ENCODE measurements around the gene GLIS1. TPM values are rescaled to one million over a fixed set of nuclear protein-coding genes. Genes with fewer than 3 reads are reported as not detected.

Gene GLIS1
- total and polyA plus RNA-seq, 2 of the 8 experiments (the other 6 are each of a cell fraction or from before 2014, with no cell fraction given) = 0.15 to 0.22 TPM

DNA sequence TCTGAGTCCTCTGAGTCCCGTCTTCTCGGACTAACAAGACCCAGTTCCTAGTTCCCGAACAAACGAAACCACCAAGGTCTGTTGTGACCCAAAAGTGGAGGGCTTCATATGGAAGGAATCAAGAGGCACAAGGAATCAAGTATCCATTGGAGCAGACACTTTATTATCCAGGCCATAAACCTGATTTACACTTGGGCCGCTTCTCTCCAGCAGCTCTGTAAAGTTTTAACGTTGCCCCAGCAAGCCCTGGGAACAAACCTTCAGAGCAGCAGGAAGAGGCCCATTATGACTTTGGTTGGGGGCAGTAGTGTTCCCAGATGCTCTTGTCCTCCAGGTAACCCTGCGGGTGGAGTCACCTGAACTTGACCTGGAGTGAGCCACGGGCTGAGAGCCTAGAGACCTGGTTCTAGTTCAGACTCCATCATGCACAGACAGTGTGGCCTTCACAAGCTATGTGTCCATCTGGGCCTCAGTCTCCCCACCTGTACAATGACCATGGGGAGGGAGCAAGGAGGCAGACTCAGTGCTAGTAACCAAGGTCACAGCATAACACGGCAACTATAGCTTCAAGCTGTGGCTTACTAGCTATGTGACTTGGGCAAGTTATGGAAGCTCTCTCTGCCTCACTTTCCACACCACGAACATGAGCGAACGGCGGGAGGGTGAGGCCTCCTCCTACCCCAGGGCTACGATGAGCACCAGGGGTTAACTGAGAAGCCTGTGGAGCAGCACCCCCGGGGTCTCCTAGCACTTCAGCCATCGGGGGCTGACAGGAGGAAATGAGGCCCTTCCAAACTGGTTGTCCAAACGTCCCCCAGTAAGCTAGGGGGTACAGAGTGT is 95.7 kb downstream of the GLIS1 start:
- Histone ChIP-seq H3K27ac (ENCODE audit: low read depth, low read length) (no peak overlapping the region), H3K27me3 (replicated peaks in 1 of 4; ENCODE audit: control insufficient read depth in 3 of 4, extremely low read depth in 1 of 4, insufficient read depth in 3 of 4, low read length in 3 of 4) (no peaks in the 10 kb centered on the region; a peak in 1 of 7 replicates), H2BK5ac (ENCODE audit: low read depth, low read length) (no peak overlapping the region), H3K79me2 (ENCODE audit: control insufficient read depth in 1 of 2, insufficient read depth in 2 of 2, low read length in 2 of 2) (no peaks in the 10 kb centered on the region), H2AFZ (ENCODE audit: low read length) (no peak overlapping the region), H4K20me1 (replicated peaks in 1 of 2; ENCODE audit: control insufficient read depth in 1 of 2, insufficient read depth in 2 of 2, low read length in 2 of 2) (no peaks in the 10 kb centered on the region), H2AK5ac (ENCODE audit: low read depth, low read length) (0 out of 2 replicates have a peak overlapping the region, but pooled peaks have one; percentile 15), H2BK15ac (ENCODE audit: low read length) (no peak overlapping the region), H3K4me1 (replicated peaks in 1 of 4; ENCODE audit: control insufficient read depth in 3 of 4, insufficient read depth in 4 of 4, low read length in 3 of 4) (peaks cover 0 to 2% (median under 1%) of the 10 kb centered on the region in 4 experiments; a peak in 2 of 7 replicates), H3K9me3 (ENCODE audit: insufficient read depth in 2 of 2, low read depth in 1 of 2, low read length in 1 of 2) (no peaks in the 10 kb centered on the region), H3K9ac (replicated peaks in 1 of 4; ENCODE audit: extremely low read depth in 1 of 4, low read depth in 3 of 4, low read length in 3 of 4) (no peak overlapping the region), H4K5ac (ENCODE audit: insufficient read length, low read depth, low read length) (no peak overlapping the region), H2BK20ac (ENCODE audit: low read length) (no peak overlapping the region), H3K4ac (replicated peaks; ENCODE audit: insufficient read length, low read depth, low read length) (no peak overlapping the region), H2BK120ac (replicated peaks; ENCODE audit: low read depth, low read length) (no peak overlapping the region), H3K23ac (ENCODE audit: insufficient read length) (no peak overlapping the region), H3K18ac (ENCODE audit: extremely low read depth, low read length) (no peak overlapping the region), H3K56ac (replicated peaks; ENCODE audit: insufficient read length, low read depth, low read length) (no peak overlapping the region), H3K79me1 (ENCODE audit: low read depth, low read length) (no peaks in the 10 kb centered on the region), H2BK12ac (ENCODE audit: low read depth, low read length) (peak overlapping the region; percentile 30; the same call in 1 of the 2 replicates), H4K91ac (replicated peaks; ENCODE audit: insufficient read length, low read length) (no peak overlapping the region), H4K8ac (ENCODE audit: extremely low read depth, insufficient read depth, low read length) (no peak overlapping the region), H3K4me2 (ENCODE audit: insufficient read depth in 1 of 2, low read depth in 2 of 2, low read length in 2 of 2) (no peak overlapping the region), H3K14ac (ENCODE audit: insufficient read length) (no peak overlapping the region), H3K23me2 (ENCODE audit: low read depth, low read length) (no peaks in the 10 kb centered on the region), H3K36me3 (ENCODE audit: control insufficient read depth in 2 of 4, insufficient read depth in 4 of 4, low read length in 3 of 4) (no peaks in the 10 kb centered on the region), H3K4me3 (ENCODE audit: extremely low read depth in 1 of 4, insufficient read depth in 2 of 4, low read depth in 3 of 4, low read length in 4 of 4) (no peak overlapping the region)
- no peak for FAIRE-seq
- POLR2A ChIA-PET (ENCODE audit: partially characterized antibody) = interaction anchor here (2.5 kb wide), 1 partner anchor 9 kb away, joined by 9 read pairs; no protein-coding TSS in a partner anchor
- 88% methylated on average over 17 of the region's 17 CpGs; no CpG with 5 or more reads in 1 of the 2 experiments for WGBS, 2 experiments (ENCODE audit: extremely low coverage in 1 of 2, insufficient coverage in 1 of 2, insufficient read length in 1 of 2, insufficient replicate concordance in 2 of 2, low coverage in 1 of 2, low lambda C conversion rate in 2 of 2, missing lambda C conversion rate in 1 of 2)
- DNase-seq (ENCODE audit: low read depth in 1 of 2, low spot score in 2 of 2) = no peak
- CTCF ChIA-PET (ENCODE audit: partially characterized antibody) = interaction anchor here (0.7 to 2.9 kb wide), 10 partner anchors 9 to 199 kb away, joined by 3 to 13 read pairs (median 3); no protein-coding TSS in a partner anchor
- TF ChIP-seq NANOG (IDR thresholded peaks at IDR 0.05; ENCODE audit: insufficient read depth, low read depth, low read length, poor library complexity, severe bottlenecking) = no peak
- TF ChIP-seq SIN3A (conservative IDR thresholded peaks at IDR 0.05 in 1 of 2, IDR thresholded peaks at IDR 0.05 in 1 of 2; ENCODE audit: low read depth in 1 of 2, low read length in 2 of 2) = no peak
- no peak for TF ChIP-seq PHF8 (conservative IDR thresholded peaks at IDR 0.05; ENCODE audit: low read depth, low read length)
- TF ChIP-seq ZNF274 (IDR thresholded peaks at IDR 0.05; ENCODE audit: borderline replicate concordance, extremely low read depth, low read length) = no peak
- no peak for TF ChIP-seq POLR2A (IDR thresholded peaks at IDR 0.05; ENCODE audit: control extremely low read depth in 1 of 2, low read depth in 2 of 2, low read length in 2 of 2)
- TF ChIP-seq, protein P1, sequence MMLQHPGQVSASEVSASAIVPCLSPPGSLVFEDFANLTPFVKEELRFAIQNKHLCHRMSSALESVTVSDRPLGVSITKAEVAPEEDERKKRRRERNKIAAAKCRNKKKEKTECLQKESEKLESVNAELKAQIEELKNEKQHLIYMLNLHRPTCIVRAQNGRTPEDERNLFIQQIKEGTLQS (IDR thresholded peaks at IDR 0.05; ENCODE audit: insufficient read depth, low read depth, low read length) = no peak
- TF ChIP-seq SUZ12 (IDR thresholded peaks at IDR 0.05; ENCODE audit: low read length) = no peak
- no peak for TF ChIP-seq CBX8 (IDR thresholded peaks at IDR 0.05; ENCODE audit: borderline replicate concordance, low read depth, low read length)
- TF ChIP-seq POLR2AphosphoS5 (IDR thresholded peaks at IDR 0.05; ENCODE audit: low read depth, low read length) = no peak
- TF ChIP-seq, protein P2, sequence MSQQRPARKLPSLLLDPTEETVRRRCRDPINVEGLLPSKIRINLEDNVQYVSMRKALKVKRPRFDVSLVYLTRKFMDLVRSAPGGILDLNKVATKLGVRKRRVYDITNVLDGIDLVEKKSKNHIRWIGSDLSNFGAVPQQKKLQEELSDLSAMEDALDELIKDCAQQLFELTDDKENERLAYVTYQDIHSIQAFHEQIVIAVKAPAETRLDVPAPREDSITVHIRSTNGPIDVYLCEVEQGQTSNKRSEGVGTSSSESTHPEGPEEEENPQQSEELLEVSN (IDR thresholded peaks at IDR 0.05) = no peak

Measured in H1 (cell line).